K562 (cell line): ENCODE results near the gene MYL11. TPM values are rescaled to one million over a fixed set of nuclear protein-coding genes. Genes with fewer than 3 reads are reported as not detected.

Experiments used
- CHD1 ChIP-seq: fragments of 200-600 bp; sonication (generic); IDR thresholded peaks from one replicate; pipeline ENCODE4 v1.6.1; 2012; ENCODE audit warnings: mild to moderate bottlenecking, moderate library complexity, low read length, inconsistent platforms
- CREB3L1 ChIP-seq: fragments of 450-650 bp; IDR thresholded peaks from 2 replicates; pipeline ENCODE4 v1.6.1; 2014; ENCODE audit warnings: low read depth, mild to moderate bottlenecking, moderate library complexity, borderline replicate concordance
- CSDE1 ChIP-seq, 2 experiments: fragments of 450-650 bp; IDR thresholded peaks; 2 replicates each; pipeline ENCODE4 v1.6.1; 2016; ENCODE audit warnings: mild to moderate bottlenecking in 1 of 2
- DNMT1 ChIP-seq: fragments of 450-650 bp; IDR thresholded peaks from 2 replicates; pipeline ENCODE4 v1.6.1; 2016; ENCODE audit warnings: antibody characterized with exemption, mild to moderate bottlenecking
- ETS2 ChIP-seq: IDR thresholded peaks from 2 replicates; pipeline ENCODE4 v1.6.1; 2016; ENCODE audit warnings: borderline replicate concordance, missing genetic modification characterization, mild to moderate bottlenecking, moderate library complexity, missing compliant biosample characterization; ENCODE audit not compliant: poor library complexity, severe bottlenecking
- FOXA3 ChIP-seq, 2 experiments: fragments of 450-650 bp in 1 of 2; sonication (generic) in 1 of 2; formaldehyde crosslinking; IDR thresholded peaks in 1 of 2; conservative IDR thresholded peaks in 1 of 2; 2 replicates each; pipeline versions ENCODE4 v1.4.0 to v1.8.0; 2020 to 2022; ENCODE audit warnings: mild to moderate bottlenecking in 2 of 2, missing genetic modification reagents in 1 of 2
- FOXJ3 ChIP-seq: sonication (generic); formaldehyde crosslinking; IDR thresholded peaks from 2 replicates; pipeline ENCODE4 v1.4.0; 2020; ENCODE audit warnings: mild to moderate bottlenecking, missing genetic modification reagents
- HNRNPK ChIP-seq: fragments of 200-400 bp; formaldehyde crosslinking; IDR thresholded peaks from one replicate; pipeline ENCODE4 v1.6.1; 2018; ENCODE audit warnings: mild to moderate bottlenecking, low read depth, low read length; ENCODE audit not compliant: poor library complexity, severe bottlenecking
- NR2C1 ChIP-seq, 2 experiments: fragments of 450-650 bp; IDR thresholded peaks; 2 replicates each; pipeline ENCODE4 v1.6.1; 2017; ENCODE audit warnings: mild to moderate bottlenecking in 2 of 2, antibody characterized with exemption in 1 of 2, inconsistent platforms in 1 of 2, missing compliant biosample characterization in 1 of 2, missing genetic modification characterization in 1 of 2
- NR3C1 ChIP-seq: sonication (generic); formaldehyde crosslinking; IDR thresholded peaks from 2 replicates; pipeline ENCODE4 v1.8.1; 2022; ENCODE audit warnings: missing genetic modification reagents
- PRMT5 ChIP-seq: sonication (generic); formaldehyde crosslinking; IDR thresholded peaks from 2 replicates; pipeline ENCODE4 v1.5.0; 2020; ENCODE audit warnings: missing genetic modification reagents
- TCF7L2 ChIP-seq: fragments of 150-350 bp; IDR thresholded peaks from 2 replicates; pipeline ENCODE4 v1.6.1; 2016; ENCODE audit warnings: low read depth, mild to moderate bottlenecking, low read length, moderate library complexity
- XRCC5 ChIP-seq: fragments of 200-400 bp; formaldehyde crosslinking; IDR thresholded peaks from 2 replicates; pipeline ENCODE4 v1.6.1; 2017; ENCODE audit warnings: low read depth, mild to moderate bottlenecking, low read length
- ZFP1 ChIP-seq: fragments of 450-650 bp; formaldehyde crosslinking; IDR thresholded peaks from 2 replicates; pipeline ENCODE4 v1.4.0; 2020; ENCODE audit warnings: mild to moderate bottlenecking, mixed read lengths
- ZMIZ1 ChIP-seq, 2 experiments: fragments of 150-350 bp in 1 of 2; IDR thresholded peaks; 2 replicates each; pipeline ENCODE4 v1.6.1; 2012 to 2016; ENCODE audit warnings: low read depth in 2 of 2, low read length in 2 of 2, mild to moderate bottlenecking in 1 of 2, moderate library complexity in 1 of 2
- ZNF280A ChIP-seq: fragments of 450-650 bp; IDR thresholded peaks from 2 replicates; pipeline ENCODE4 v1.6.1; 2018; ENCODE audit warnings: mild to moderate bottlenecking, low read depth; ENCODE audit not compliant: partially characterized antibody
- ZNF384 ChIP-seq: IDR thresholded peaks from 2 replicates; pipeline ENCODE4 v1.6.1; 2012; ENCODE audit warnings: low read depth, low read length, improper control_type of control experiment
- ZNF75A ChIP-seq: fragments of 450-650 bp; formaldehyde crosslinking; IDR thresholded peaks from 2 replicates; pipeline ENCODE4 v1.4.0; 2020; ENCODE audit warnings: mild to moderate bottlenecking
- polyA plus RNA-seq, 8 experiments: library from polyadenylated mRNA; depleted of rRNA in 4 of 8; stranded (reverse) in 5 of 8; unstranded in 3 of 8; fragments of >200 nt; fragmentation: Nextera tagmentation in 2 of 8; fragmentation: Illumina TruSeq in 1 of 8; extraction: Ambion mirVana in 2 of 8; extraction: Trizol in 1 of 8; gene quantifications; 2 replicates each; pipeline versions ENCODE4 v1.2.1 to v1.2.3, GENCODE V29; 2011 to 2014; ENCODE audit warnings: inconsistent platforms in 1 of 8, missing spikeins in 1 of 8
- total RNA-seq, 7 experiments: library from RNA; depleted of rRNA in 6 of 7; stranded (reverse); fragments of >200 nt in 6 of 7; fragmentation: Illumina TruSeq in 2 of 7; extraction: Trizol in 2 of 7; gene quantifications; 2 replicates each; pipeline versions ENCODE4 v1.2.1 to v1.2.3, GENCODE V29; 2011 to 2021; ENCODE audit warnings: low replicate concordance in 1 of 7

The MYL11 gene
- total and polyA plus RNA-seq, 9 of the 15 experiments (the other 6 are each of a cell fraction or from before 2014, with no cell fraction given) = 0.31 to 1.5 (median 0.73) TPM; not detected in 4

- TF ChIP-seq ZNF384 (no peak), ZNF75A (CRISPR knock-in tag) (no peak), CREB3L1 (peak; percentile 48; the same call in 1 of the 2 replicates), FOXJ3 (no peak), DNMT1 (no peak), CHD1 (no peak), ZNF280A (no peak), CSDE1 (IDR thresholded peaks at IDR 0.05) (no peak), TCF7L2 (no peak), NR2C1 (IDR thresholded peaks at IDR 0.05) (peak; percentile 100), NR2C1 (tag; IDR thresholded peaks at IDR 0.05) (peak; percentile 100), PRMT5 (no peak), NR3C1 (CRISPR knock-in tag) (no peak), HNRNPK (no peak), FOXA3 (CRISPR knock-in tag; conservative IDR thresholded peaks at IDR 0.05 in 1 of 2, IDR thresholded peaks at IDR 0.05 in 1 of 2) (peak; percentile 68 to 82; a peak in 3 of 4 replicates), ETS2 (no peak), XRCC5 (no peak), ZFP1 (no peak), ZMIZ1 (IDR thresholded peaks at IDR 0.05; ENCODE audit: low read depth in 2 of 2, low read length in 2 of 2) (0 out of 4 replicates have a peak, but pooled peaks of 1 of the 2 experiments have one; percentile 18)
These were observed 6.9 kb downstream of the MYL11 start (continued) for GRCh38 chr16:30381291-30382041.
